Measurements from ENCODE around the gene POLR3GL.
A peak's percentile ranks its signal among the peaks of the same experiment; 100 is the strongest.

The POLR3GL gene

GRCh38 chr1:145993618-145994390, 29.3 kb downstream of the POLR3GL start:
- no peak for DNase-seq

- DNase-seq = no peak
Observed at GRCh38 chr1:145994391-145995120, 30.1 kb downstream of the POLR3GL start.

- no peak for DNase-seq
Observed at GRCh38 chr1:145995148-145995881, 30.8 kb downstream of the POLR3GL start.

DNA sequence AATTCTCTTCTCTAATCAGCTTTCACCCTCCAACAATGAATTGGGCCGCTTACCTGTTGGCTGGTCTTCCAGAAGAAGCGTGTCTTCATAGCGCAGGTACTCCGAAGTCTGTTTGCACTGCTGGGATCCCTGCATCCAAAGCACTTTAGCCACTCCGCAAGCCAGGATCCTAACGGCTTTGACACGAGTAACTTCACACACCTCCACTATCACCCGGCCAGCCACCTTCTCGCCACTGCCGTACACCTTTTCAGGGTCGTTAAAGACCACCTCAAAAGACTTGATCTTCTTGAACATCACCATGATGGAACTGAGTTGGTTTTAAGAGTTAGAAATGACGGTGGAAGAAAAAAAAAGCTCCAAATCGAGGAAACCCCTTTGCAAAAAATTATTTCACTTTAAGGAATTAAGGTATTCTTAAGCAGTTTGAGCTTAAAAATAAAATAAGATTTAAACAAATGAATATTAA, 31.5 kb downstream of the POLR3GL start:
- DNase-seq = no peak

DNA sequence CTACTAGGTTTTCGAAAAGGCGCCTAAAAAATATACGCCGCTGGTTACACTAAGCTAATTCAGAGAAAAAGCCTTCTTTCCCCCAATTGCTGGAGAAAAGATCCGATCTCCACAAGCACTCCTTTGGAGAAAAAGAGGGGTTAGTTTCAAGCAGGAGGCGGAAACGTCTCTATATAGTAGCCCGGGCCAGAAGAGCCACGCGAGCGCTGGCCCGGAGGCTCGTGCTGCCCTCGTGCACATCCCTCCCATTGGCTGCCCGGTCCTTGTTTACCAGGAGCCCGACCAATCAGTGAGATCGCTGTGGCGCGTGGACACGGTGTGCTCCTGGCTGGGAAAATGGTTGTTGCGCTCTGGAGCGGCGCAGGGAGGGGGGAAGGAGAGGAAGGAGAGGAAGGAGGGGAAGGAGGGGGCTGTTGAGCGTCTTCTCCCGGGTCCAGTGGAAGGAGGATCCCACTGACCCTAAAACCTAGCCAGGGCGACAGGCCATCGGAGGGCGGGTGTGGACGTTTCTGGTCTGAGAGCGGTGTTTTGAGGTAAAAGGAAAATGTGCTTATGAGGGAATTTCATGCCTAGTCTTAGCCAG, 32.0 kb downstream of the POLR3GL start, which contains the start of gene TXNIP:
Gene TXNIP (minus strand): TSS at position 147 of the 583 bp plus-strand sequence. CDS start 313 bp downstream, outside the sequence.
- peak; percentile 94 for DNase-seq

- peak; percentile 66 to 75 for DNase-seq
Observed at GRCh38 chr1:145997016-145997717, 32.7 kb downstream of the POLR3GL start.

DNA sequence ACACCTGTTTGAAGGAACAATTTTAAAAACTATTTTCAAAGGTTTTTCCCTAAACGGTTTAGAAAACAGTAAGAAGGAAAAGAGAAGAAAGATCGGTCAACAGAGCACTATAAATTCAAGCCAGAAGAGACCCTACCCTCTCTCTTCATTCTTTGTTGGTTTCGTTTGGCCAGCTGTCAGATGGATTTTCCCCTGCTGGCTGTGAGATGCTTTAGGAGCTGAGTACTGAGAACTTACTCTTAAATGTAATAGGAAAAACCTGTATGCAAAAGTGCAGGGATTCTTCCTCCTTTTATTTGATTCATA, 33.2 kb downstream of the POLR3GL start:
- DNase-seq = no peak

DNA sequence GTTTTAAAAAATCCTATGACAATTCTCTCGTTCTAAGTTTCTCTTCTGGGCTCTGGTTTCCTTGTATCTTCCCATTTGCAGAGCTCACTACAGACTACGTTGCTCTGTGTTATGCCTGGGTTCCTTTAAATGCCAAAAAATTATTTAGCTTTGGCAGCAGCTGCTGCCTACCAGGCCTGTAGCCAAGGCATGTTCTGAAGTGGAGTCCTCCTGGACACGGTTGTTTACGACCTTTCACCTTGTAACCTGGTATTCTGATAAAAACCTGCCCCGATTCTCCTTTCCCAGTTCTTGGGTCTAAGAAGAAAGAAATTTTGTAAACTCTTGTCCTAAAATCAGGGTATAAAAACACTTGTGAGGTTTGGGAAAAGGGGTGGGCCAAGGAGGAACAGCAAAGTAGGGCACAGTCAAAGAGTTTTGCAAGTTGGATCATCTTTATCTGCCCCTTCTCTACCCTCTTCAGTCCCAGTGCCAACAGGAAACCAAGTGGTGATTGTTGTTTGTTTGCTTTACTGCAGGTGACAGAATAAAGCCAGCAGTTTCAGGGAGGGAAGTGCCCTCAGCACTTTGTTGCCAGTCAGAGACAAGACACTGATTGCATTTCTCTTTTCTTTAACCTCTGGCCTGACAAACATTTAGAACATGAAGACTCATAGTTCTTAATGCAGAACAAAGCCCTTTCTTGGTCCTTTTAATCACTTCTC, 35.0 kb downstream of the POLR3GL start:
- peak; percentile 22 to 71 for DNase-seq

GRCh38 chr1:146001709-146002108, 37.2 kb downstream of the POLR3GL start:
- DNase-seq = no peak

- peak in 1 of 2 donors; percentile 23 for DNase-seq
Observed at GRCh38 chr1:146007489-146008133, 43.1 kb downstream of the POLR3GL start.

DNA sequence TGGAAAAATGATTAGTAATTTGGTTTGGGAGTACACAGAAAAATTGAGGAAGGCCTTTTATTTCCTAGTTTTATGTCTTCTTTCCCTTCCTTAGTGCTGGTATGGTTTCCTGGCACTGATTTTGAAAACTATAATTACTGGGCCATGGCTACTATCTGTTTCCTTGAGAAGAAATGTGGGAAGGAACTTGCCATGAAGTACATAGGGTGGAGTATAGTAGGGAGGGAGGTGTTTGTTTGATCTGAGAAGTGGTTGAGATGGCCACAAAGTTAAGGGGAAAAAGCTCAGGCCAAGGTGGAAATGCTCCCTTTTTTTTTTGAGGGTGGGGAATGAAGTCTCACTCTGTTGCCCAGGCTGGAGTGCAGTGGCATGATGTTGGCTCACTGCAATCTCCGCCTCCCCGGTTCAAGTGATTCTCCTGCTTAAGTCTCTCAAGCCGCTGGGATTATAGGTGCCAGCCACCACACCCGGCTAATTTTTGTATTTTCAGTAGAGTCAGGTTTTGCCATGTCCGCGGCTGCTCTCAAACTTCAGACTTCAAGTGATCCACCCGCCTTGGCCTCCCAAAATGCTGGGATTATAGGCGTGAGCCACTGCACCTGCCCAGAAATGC, 45.7 kb downstream of the POLR3GL start:
- no peak for DNase-seq

DNA sequence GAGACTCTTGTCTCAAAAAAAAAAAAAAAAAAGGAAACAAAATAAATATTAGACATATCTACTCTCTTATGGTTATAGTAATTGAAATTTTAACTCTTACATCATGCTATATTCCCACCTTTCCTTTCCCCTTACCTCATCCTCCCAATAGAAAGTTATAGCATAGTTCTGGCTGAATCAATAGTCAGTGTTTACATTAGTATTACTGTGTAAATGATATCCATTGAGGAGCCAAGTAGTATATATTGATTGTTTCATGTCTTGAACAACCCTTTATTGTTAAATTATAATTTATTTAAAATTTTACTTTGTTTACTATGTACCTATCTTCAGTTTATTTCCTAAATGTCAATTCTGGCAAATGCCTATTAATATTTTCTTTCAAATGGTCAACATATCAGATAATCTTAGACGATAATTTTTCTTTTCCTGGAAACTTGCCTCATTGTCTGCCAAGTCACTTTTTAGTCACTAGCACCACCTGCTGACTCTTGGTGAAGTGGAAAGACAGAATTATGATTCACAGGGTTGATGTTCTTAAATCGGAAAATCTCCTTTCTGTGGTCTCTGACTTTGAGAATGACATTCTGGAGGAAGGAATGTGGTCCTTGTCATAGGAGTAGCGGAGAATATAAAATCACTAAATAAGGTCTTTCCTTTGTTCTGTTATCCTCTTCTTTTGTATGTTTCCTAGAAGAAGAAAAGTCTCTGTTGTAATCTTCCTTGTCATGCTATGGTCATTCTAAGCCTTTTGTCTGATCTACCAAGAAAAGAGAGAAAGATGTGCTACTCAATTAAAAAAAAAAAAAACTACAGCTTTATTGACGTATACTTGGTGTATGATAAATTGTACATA, 48.4 kb downstream of the POLR3GL start:
- DNase-seq = peak; percentile 64 to 84

DNA sequence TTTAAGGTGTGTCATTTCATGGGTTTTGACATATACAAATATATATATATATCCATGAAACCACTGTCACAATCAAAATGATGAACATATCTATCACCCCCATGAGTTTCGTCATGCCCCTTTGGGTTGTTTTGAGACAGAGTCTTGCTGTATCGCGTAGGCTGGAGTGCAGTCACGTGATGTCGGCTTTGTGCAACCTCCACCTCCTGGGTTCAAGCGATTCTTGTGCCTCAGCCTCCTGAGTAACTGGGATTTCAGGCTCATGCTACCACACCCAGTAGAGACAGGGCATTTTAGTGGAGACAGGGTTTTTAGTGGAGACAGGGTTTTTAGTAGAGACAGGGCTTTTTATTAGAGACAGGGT, 49.1 kb downstream of the POLR3GL start:
- no peak for DNase-seq

DNA sequence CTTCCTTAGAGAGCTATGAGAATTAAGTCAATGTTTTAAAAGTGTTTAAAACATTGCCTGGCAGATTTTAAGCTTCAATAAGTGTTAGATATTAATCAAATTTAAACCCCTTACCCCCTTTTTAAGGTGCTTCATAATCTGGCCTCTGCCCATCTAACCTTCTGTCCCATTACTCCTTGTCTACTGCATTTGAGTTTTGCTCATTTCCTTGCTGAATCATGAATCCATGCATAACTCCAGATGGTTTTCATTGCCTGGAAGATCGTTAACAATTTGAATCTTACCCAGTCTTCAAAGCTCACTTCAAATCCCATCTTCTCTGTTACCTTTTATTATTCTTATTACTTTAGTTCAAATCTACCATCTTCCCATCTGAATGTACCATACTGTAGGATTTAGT, 52.4 kb downstream of the POLR3GL start:
- DNase-seq = no peak

DNA sequence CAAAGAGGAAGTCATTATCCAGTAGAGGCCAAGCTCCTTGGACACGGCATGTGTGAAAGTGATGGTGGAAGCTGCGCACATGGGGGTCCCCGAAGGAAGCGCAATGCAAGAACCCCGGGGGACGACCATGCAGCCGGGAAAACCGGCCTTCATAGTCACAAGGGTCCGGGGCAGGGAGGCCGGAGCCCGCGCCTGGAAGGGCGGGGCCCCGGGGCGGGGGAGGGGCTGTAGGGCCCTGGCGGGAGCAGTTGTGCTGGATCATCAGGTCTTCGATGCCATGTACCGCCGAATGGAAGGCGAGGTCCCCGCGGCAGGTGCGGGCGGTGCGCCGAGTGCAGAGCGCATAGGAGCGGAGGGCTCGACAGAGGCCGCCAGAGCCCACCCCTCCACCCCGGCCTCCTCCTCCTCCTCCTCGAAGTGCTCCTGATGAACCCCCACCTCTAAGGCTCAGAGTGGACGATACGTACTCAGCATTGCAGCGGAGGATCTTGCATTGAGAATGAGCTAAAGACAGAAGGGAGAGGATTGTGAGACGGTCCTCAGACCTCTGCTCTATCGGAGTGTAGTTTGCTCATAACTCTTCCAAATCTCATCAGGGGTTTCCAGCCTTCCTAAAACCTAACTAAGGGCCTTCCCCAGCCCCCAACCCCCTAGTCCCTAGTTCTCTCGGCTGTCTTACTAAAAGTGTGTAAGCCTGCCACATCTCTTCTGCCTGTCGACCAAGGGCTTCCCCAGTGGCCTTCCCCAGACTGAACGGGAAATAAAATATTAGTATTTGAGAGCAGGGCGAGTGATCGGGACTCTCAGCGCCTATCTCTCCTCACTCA, 55.0 kb downstream of the POLR3GL start:
- DNase-seq = no peak

GRCh38 chr1:146020058-146021049, 55.9 kb downstream of the POLR3GL start:
- DNase-seq = no peak

GRCh38 chr1:146021050-146021445, 56.6 kb downstream of the POLR3GL start:
- no peak for DNase-seq

All from CD4-positive, alpha-beta T cell treated with Interferon alpha-2 for 1 hour (primary cell).